Right lung (tissue), 10 donors: ENCODE data around the gene CTAGE6. TPM values are rescaled to one million over a fixed set of nuclear protein-coding genes. Genes with fewer than 3 reads are reported as not detected.
"Not testable (repeated sequence)": the region's sequence is repeated elsewhere in the genome, so short reads cannot be mapped to it uniquely, and the experiment has no call there.

Experiments
- DNase-seq, 2 donors: peaks; one replicate each; pipeline ENCODE4 v3.0.0-alpha.2; 2013
- long read RNA-seq, 8 donors: transcript quantifications; one replicate each; lab custom pipeline, GENCODE V29; 2026
- polyA plus RNA-seq, 5 donors: library from polyadenylated mRNA; unstranded; fragments of 120-200 nt; gene quantifications; one replicate each; pipeline versions ENCODE4 v1.2.1 to v1.2.3, GENCODE V29; 2013; ENCODE audit warnings: inconsistent platforms in 1 of 5, low replicate concordance in 1 of 5; ENCODE audit not compliant: insufficient read length in 5 of 5, insufficient read depth in 1 of 5

Gene CTAGE6
- polyA plus RNA-seq, result under 1 TPM in 2 of 5 donors, not detected in 3; 0.16 to 0.22 TPM
- long read RNA-seq, donor 1, result 0 reads
- long read RNA-seq, donor 2, result 0 reads
- long read RNA-seq, donor 3, result 0 reads
- long read RNA-seq, donor 4, result 0 reads
- long read RNA-seq, donor 5, result 0 reads
- long read RNA-seq, donor 6, result 0 reads
- long read RNA-seq, donor 7, result 0 reads
- long read RNA-seq, donor 8, result 0 reads

- not testable (repeated sequence) for DNase-seq
Measured at GRCh38 chr7:143757596-143757995, at the start of gene CTAGE6. TSS of gene CTAGE6 (minus strand) at chr7:143757696. CDS start at chr7:143757658, 38 bp downstream.

DNA sequence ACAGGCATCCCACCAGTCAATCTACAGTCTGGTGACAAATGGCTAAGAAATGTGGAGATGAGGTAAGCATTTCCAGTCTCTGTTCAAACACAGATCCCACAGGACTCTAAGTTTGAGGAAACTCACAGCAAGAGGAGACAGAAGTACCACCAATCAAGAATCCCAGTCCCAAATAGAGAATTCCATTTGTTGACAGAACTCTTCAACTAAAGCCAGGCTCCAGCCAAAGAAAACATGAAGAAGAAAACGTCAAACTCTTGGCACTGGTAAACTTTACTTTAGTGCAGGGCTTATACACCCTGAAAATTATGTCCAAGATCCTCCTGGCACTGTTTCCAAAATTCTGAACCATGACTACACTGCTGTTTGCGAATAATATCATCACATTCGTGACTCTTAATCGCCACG, 49.2 kb upstream of the CTAGE6 start:
- not testable (repeated sequence) for DNase-seq

- not testable (repeated sequence) for DNase-seq
Measured at GRCh38 chr7:143797896-143798290, 40.4 kb upstream of the CTAGE6 start.

GRCh38 chr7:143797119-143797895, 39.8 kb upstream of the CTAGE6 start:
- DNase-seq, result not testable (repeated sequence)

GRCh38 chr7:143795653-143796052, 38.2 kb upstream of the CTAGE6 start:
- not testable (repeated sequence) for DNase-seq

DNA sequence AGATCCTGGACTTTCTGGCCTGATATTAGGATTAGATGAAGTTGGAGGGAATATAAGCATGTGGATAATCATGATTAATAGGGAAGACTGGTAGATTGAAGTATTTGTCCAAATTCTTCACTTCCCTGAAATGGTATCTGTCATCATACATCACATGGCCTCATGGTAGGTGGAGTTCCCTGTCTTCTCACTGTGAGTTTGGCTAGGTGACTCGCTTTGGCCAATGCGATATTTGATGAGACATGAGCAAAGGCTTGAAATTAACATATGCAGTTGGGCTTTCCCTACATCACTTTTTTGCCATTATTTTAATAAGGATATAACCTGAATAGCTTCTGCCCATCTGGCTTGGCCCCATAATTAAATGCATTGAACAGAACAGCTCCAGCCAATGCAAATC, 35.1 kb upstream of the CTAGE6 start:
- not testable (repeated sequence) for DNase-seq

DNA sequence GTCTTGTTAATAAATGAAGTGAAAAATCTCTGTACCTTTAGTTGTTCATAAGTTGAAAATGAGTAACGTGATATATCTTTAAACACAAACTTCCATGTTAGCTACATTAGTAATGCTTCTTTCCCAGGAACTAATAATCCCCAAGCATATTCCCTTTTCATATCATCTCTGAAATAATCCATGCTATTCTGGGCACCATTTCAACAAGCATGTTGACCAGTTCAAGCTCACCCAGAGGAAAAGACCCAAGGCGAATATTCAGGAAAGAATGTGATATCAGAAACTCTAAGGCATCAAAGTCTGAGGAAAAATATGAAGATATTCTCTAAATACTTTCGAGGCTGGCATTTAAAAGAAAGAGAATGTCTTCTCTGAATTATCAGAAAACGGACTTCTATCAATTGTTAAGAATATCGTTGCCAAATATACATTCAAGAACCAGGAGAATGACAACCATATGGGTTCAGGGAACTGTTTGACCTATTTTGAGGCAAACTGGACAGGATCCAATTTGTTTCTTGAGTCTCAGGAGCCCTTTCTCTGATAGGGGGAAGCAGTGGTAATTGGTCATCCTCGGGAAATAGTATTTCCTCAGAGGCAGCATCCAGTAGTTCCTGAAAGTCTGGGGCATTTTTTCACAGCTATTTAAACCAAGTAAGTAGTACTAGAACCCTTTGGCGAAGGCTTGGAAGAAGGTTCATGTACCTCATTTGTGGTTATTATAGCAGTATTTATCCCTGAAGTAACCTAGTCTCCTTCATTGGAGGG, 28.1 kb upstream of the CTAGE6 start:
- DNase-seq, result not testable (repeated sequence)

DNA sequence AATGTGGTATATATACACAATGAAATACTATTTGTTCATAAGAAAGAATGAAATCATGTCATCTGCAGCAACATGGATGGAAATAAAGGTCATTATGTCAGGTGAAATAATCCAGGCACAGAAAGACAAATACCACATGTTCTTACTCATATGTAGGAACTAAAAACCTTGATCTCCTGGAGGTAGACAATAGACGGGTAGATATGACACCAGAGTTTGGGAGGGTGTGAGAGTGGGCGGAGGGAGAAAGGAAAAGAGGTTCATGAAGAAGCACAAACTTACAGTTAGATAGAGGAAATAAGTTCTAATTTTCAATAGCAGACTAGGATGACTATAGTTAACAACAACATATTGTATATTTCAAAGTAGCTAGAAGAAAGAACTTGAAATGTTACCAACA, 22.1 kb upstream of the CTAGE6 start:
- DNase-seq, result not testable (repeated sequence)

DNA sequence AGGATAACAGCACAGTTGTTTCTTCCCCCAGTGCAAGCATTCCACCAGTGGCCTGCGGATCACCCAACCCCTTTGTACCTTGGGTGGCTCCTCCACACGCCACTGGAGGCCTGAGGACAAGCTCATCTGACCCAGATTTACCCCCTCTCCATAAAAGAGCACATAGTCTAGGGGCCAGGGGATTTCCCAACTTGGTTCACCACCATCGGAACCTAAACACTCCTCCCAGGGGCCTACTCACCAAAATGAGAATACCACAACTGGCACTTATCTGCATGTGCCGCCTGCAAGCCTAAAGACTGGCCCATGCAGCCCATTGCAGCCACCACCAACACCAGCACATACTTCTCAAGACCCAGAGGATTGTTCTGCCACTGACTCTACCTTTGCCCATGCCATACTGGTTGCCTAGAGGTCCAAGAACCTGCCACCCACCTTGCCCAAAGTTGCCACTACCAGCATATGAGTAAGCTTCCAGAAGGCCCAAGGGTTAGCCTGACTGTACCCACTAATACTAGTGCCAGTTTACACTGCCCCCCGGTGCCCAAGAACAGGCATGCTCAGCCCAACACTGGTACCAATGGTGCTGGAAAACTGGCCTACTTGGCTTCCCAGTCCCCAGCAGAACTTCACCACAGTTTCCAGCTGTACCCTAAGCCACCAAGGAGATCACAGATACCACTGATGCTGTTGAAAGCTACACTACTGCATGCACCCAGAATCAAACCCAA, 15.4 kb upstream of the CTAGE6 start:
- DNase-seq, result not testable (repeated sequence)

GRCh38 chr7:143767531-143767930, 10.0 kb upstream of the CTAGE6 start:
- not testable (repeated sequence) for DNase-seq

DNA sequence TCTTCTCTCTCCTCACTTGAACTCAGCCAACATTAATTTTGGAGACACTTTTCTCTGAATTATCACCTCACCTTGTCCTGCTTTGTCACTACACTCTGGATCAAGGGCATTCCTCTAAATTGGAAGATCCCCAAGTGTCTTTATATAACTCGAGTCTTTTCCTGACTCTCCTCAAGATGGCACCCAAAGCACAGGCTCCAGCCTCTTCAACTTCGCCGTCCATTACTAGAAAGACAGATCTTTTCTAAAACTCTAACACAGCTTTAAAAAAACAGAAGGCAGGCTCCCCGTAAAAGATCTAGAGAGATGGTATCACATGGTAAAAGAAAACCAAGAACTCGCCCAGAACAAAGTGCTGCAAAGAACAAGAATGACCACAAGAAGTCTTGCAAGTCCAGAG, 8.2 kb upstream of the CTAGE6 start:
- not testable (repeated sequence) for DNase-seq

- DNase-seq, result not testable (repeated sequence)
Measured at GRCh38 chr7:143763065-143763464, 5.6 kb upstream of the CTAGE6 start.

GRCh38 chr7:143745340-143745739, 12.2 kb downstream of the CTAGE6 start:
- DNase-seq, result not testable (repeated sequence)

DNA sequence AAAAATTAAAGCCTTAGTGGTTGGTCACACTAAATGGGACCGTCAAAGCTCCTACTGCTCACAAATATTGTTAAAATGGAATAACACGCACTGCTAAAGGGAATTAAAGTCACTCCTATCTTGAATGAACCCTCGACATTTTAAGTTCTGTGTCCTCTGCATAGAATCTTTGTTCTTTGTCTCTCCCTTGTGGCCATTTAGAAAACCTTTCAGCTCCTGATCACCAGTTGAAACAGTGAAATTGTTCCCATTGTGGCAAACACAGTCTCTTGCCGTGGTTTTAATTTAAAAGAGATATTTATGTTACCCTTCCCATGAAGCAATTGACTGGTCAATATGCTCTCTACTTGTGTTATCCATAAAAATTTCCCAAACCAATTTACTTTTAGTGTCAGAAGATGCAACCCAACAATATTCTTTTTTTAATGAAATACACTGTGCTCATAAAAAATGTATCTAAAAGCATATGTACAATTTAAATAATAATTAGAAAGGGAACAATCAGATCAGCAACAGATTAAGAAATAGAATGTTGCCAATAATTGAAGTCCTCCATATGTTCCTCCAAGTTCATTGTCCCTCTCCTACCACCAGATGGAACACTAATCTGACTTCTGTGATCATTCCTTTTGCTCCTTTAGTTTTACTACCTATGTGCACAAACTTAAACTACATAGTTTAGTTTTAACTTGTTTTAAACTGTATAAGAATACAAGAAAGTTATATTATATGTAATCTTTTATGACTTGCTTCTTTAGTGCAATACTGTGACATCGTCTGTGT, 20.3 kb downstream of the CTAGE6 start:
- peak in 1 of 2 donors; percentile 30 for DNase-seq

DNA sequence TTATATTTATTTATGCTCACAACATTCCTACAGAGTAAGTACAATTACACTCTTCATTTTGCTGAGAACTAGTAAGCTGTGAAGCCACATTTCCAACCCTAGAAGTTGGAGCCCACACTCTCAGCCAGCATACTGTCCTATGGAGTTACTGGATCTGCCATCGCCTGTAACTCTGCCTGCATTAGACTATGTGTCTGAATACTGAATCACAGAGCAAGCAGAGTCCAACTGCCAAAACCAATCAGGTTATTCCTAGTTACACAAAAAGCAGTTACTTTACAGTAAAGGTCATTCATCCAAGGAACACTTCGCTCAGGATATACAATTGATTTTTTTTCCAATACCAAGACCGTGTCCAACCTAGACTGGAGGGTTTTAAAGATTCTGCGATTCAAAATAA, 21.5 kb downstream of the CTAGE6 start:
- no peak for DNase-seq

GRCh38 chr7:143733876-143734275, 23.6 kb downstream of the CTAGE6 start:
- DNase-seq, result no peak

DNA sequence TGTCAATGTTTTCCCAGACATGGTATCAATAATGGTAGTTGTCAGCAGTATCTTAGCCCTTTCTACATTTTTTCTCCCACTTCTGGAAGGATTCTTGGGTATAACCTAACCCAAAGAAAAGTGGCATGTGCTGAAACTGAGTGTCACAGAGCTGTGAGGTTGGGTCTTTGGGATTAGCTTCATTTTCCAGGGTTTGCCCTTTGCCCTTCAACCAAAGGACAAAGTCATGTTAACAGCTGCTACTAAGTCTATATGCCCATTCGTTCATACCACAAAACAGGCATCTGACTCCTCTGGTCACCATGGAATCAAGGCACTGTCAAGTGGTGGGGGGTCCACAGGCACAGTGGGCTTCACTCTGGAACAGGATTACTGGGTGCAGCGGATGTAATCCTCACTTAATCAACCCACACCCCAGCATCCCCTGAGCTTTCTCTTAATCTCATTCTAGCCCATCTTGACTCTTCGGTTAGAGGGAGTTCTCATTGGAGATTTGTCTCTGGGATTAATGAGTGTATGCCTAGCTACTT, 29.1 kb downstream of the CTAGE6 start:
- no peak for DNase-seq

DNA sequence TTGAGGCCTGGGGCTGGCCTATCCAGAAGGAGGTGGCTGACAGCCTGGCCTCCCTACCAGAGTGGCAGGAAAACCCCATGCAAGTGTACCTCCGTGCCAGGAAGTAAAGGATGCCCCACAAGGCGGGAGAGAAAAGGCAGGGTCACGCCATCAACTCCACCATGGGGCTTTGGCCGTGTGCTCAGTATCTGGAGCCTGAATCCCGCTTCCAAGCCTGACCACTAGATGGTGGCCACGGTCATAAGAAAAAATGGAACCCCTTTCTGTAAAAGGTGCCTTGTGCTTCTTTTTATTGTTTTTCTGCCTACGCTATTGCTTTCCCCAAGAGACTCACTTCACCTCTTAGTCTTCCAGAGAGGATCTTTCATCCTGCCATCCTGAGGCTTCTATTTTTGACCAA, 29.9 kb downstream of the CTAGE6 start:
- DNase-seq, result not testable (repeated sequence)

- not testable (repeated sequence) for DNase-seq
Measured at GRCh38 chr7:143726143-143726542, 31.4 kb downstream of the CTAGE6 start.

GRCh38 chr7:143720335-143720734, 37.2 kb downstream of the CTAGE6 start:
- DNase-seq, result not testable (repeated sequence)
